GM18909 (cell line): ENCODE measurements around the gene NRDC.

Experiments
- ATAC-seq: cut with Tn5 transposase; IDR thresholded peaks from one replicate; pipeline ENCODE4 v1.9.1; 2021; ENCODE audit warnings: mild to moderate bottlenecking; ENCODE audit not compliant: unreplicated experiment, poor library complexity

The NRDC gene

DNA sequence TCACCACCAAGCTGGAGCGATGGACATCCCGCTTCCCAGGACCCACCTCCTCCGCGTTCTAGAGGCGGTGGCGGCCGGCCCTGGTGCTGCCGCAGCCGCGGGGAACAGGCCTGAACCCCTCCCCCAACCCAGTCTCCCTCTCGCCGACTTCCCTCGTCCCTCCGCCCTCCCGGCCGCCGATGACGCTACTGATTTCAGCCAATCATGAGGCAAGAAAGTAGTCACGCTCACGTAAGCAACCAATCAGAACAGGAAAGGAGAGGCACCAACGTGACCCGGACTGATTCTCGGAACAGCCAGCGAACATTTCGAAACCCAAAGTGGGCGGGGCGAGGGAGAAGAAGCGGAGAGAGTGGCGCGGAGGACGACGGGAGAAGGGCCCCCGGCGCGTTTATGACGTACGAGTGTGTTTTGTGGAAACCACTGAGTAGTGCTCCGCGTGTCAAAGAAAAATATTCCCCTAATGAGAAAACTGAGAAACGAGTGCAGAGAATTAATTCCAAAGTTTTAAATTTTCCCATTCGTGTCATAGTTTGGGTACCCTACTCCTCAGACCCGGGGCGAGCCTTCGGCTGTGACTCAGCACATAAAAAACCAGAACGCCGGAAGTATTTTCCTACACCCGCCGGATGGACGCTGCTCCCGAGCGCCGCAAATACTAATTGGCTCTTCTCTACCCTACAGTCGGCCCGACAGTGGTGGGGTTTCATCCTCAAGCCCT is at the start of gene NRDC:
NRDC (minus strand) TSS at position 112 of the 721 bp plus-strand sequence. CDS start 112 bp downstream, outside the sequence.
- peak; percentile 96 for ATAC-seq

GRCh38 chr1:51927029-51927428 is 48.5 kb upstream of the NRDC start:
- no peak for ATAC-seq

DNA sequence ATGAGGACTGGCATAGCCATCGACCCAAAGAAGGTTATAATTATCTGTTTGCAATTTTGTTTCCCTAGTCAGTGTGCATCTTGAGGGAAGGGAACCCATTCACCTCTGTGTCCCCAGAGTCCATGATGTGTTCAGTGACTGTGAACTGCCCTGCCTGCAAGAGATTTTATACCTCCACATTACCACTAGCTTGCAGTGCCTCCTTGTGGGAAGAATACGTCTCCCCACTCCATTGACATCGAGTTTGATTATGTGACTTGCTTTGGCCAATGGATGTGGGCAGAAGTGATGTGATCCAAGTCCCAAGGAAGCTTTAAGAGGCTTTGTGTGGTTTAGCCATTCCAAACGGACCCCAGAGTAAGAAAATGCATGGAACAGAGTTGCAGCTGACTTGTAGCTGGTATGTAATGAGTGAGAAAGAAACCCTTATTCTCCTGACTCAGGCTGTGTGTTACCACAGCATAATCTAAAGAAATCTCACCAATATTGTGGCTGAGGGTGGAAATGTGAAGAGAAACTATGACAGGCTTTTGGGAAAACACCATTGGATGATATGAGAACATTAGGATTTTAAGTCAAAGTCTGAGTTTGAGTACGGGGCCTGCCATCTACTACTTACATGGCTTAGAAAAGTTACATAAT is 47.8 kb upstream of the NRDC start:
- no peak for ATAC-seq

- ATAC-seq: no peak
Measured at GRCh38 chr1:51924455-51924854, 45.9 kb upstream of the NRDC start.

GRCh38 chr1:51922040-51922439 is 43.5 kb upstream of the NRDC start:
- ATAC-seq: no peak

- no peak for ATAC-seq
Measured at GRCh38 chr1:51920130-51920529, 41.6 kb upstream of the NRDC start.

- no peak for ATAC-seq
Measured at GRCh38 chr1:51919684-51920083, 41.2 kb upstream of the NRDC start.

GRCh38 chr1:51916587-51917405 is 38.3 kb upstream of the NRDC start:
- no peak for ATAC-seq

DNA sequence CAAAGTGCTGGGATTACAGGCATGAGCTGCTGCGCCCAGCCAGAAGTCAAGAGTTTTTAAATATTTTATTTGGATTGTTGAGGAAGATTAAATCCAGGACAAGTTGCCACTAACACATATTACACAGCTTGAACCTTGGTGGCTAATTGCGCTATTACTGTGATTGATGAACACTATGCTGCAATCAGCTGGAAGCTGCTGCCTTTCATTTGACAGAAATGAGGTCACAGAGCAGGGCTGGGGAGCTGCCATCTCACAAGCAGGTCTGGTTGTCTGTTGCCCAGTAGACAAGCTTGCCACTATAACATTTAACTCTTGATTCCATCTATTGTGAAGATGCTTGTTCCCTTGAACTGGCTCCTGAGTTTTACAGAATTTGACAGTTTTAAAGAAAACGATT is 37.4 kb upstream of the NRDC start:
- no peak for ATAC-seq

DNA sequence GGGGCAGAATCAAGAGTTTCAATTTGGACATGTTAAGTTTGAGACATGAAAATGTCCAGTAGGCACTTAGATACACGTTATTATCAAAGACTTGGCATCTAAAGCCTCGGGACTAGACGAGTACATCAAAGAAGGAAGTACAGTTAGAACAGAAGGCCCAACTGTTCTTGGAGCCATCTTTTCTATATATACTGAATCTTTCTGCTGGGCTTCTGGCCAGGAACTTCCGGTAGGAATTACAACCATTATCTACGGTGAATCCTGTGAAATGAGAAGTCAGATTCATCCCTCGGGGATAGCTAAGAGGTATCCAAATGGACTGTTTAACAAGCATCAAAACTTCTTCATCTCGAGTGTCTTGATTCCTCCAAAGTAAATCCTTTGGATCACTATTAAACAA is 34.4 kb upstream of the NRDC start:
- ATAC-seq: no peak

GRCh38 chr1:51910221-51911000 is 31.9 kb upstream of the NRDC start:
- no peak for ATAC-seq

DNA sequence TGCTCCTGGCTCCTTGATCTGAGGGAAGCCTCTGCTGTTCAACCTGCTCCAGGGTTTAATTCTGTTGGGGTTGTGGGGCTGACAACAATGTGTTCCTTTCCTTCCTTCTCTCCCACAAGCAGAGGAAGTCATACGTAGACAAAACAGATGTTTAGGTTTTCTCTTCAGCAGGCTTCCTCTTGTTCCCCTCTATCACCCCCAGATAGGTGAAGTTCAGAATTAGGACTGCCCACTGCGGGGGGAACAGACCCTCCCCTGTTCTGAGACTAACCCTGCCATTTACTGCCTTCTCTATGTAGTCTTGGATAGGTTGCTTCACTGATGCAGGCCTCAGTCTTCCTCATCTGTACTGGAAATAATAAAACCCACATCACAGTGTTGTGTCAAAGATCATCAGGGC is 30.0 kb upstream of the NRDC start:
- ATAC-seq: no peak

DNA sequence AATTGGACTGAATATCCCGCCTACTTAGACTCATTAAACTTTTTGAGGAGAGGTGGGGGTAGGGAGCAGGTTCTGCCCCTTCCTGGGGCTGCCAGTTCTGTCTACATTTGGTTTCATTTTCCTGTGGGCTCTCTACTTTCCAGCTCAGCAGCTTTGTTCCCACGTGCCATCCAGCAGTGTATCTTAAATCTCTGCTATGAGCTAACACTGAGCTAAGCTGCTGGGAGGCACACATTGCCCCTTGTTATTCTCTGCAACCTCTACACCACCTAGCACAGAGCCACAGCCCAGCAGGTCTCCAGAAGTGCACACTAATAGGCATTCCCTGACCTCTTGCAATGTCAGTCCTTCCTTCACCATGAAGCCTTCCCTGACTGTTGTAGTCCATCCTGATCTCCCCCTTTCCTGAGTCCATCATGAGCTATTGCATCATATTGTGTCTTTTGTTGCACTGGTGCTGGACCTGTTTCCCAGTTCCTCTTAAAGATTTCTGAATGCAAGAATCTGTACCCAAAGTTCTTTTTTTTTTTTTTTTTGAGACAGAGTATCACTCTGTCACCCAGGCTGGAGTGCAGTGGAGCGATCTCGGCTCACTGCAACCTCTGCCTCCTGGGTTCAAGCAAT is 28.7 kb upstream of the NRDC start:
- ATAC-seq: no peak

DNA sequence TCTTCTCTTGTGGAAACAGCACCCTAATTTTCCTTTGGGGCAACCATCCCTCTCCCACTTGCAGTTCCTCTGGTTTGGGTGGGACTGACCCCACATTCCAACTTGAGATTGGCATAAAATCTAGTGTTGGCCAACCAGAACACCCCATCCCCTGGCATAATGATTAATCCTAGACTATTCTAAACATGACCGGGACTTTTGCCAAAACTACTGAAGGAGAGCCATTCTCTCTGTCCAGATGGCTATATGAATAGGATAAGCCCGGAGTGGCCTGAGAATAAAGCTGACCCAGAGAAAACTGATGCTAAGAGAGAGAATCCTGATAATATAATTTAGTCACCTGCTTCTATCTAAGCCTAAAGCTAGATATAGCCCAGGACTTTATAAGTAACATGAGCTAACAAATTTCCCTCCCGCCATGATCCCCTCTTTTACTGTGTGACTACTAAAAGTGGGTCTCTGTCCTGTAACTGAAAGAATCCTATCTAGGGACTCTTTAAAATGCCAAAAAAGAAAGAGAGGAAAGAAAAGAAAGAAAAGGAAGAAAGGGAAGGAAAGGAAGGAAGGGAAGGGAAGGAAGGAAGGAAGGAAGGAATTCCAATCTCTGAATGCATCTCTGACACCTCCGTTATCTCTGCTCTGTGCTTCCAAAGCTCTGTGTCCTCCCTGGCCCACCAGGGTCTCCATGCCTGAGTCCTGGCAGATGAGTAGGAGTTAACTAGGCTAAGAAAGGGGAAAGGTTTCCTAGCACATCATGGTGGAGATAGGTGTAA is 28.0 kb upstream of the NRDC start:
- no peak for ATAC-seq

GRCh38 chr1:51902456-51902855 is 23.9 kb upstream of the NRDC start:
- ATAC-seq: no peak

GRCh38 chr1:51901151-51901550 is 22.6 kb upstream of the NRDC start:
- no peak for ATAC-seq

GRCh38 chr1:51899022-51899421 is 20.5 kb upstream of the NRDC start:
- no peak for ATAC-seq

DNA sequence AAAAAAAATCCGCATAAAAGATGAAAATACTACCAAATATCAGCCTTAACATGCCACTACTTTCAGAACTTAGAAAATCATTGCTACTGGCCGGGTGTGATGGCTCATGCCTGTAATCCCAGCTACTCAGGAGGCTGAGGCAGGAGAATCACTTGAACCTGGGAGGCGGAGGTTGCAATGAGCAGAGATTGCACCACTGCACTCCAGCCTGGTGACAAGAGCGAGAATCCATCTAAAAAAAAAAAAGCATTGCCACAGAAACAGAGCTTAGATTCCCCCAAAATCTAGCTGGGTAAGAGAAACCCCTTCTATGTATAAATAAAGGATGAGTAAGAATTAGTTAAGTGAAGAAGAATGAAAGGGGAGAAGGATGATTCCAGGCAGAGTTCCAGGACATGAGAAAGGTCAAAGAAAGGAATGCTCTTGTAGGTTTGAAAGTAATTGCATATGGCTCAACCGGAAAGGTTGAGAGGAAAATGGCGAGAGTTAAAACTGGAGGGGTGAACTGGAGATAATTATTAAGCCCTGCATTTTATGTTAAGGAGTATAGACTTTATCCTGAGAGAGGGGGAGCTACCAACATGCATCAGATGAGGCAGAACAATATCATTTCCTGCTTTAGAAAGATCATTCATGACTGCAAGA is 19.7 kb upstream of the NRDC start:
- ATAC-seq: no peak

GRCh38 chr1:51897699-51898031 is 19.1 kb upstream of the NRDC start:
- no peak for ATAC-seq
